GM12864 (cell line): ENCODE measurements around the gene CDCP1.

Source experiments
- DNase-seq: peaks from one replicate; pipeline ENCODE4 v3.0.0-alpha.2; 2011; ENCODE audit warnings: low read depth
- H3K4me3 ChIP-seq: 2 replicates; pipeline ENCODE4 v1.5.1; 2011; ENCODE audit warnings: mild to moderate bottlenecking, low read depth, low read length, control low read depth
- CTCF ChIP-seq: IDR thresholded peaks from 2 replicates; pipeline ENCODE4 v1.5.1; 2011; ENCODE audit warnings: low read depth, mild to moderate bottlenecking, moderate library complexity, low read length, control low read depth, inconsistent platforms; ENCODE audit errors: missing control alignments

The CDCP1 gene

GRCh38 chr3:45104715-45105711 is 41.2 kb downstream of the CDCP1 start:
- DNase-seq: no peak
- TF ChIP-seq CTCF: no peak
- no peak overlapping the region for H3K4me3 ChIP-seq

GRCh38 chr3:45103753-45104714 is 42.1 kb downstream of the CDCP1 start:
- DNase-seq: no peak
- H3K4me3 ChIP-seq: no peak overlapping the region
- no peak for TF ChIP-seq CTCF

- no peak for DNase-seq
- no peak for TF ChIP-seq CTCF
- no peak overlapping the region for H3K4me3 ChIP-seq
These were observed 42.8 kb downstream of the CDCP1 start for GRCh38 chr3:45103334-45103733.

- DNase-seq: no peak
- H3K4me3 ChIP-seq: no peak overlapping the region
- no peak for TF ChIP-seq CTCF
These were observed 45.2 kb downstream of the CDCP1 start for GRCh38 chr3:45100981-45101407.

GRCh38 chr3:45098310-45098709 is 47.9 kb downstream of the CDCP1 start:
- no peak overlapping the region for H3K4me3 ChIP-seq
- no peak for TF ChIP-seq CTCF
- DNase-seq: no peak

GRCh38 chr3:45097296-45097883 is 48.8 kb downstream of the CDCP1 start:
- TF ChIP-seq CTCF: no peak

More at GRCh38 chr3:45097296-45097883, 48.8 kb downstream of the CDCP1 start:
- H3K4me3 ChIP-seq: no peak overlapping the region
- no peak for DNase-seq
